OCI-LY1 (cell line): Measurements from ENCODE around the gene ZBTB20.

Experiments
- CTCF ChIP-seq: fragments of 200-600 bp; sonication (generic), shearing (Covaris generic); IDR thresholded peaks from 2 replicates; pipeline ENCODE4 v1.5.1; 2017; ENCODE audit warnings: mild to moderate bottlenecking, antibody characterized with exemption, low read length, moderate library complexity, mixed read lengths
- EZH2 ChIP-seq: fragments of 200-600 bp; sonication (generic), shearing (Covaris generic); IDR thresholded peaks from 2 replicates; pipeline ENCODE4 v1.8.0; 2017; ENCODE audit warnings: borderline replicate concordance, mixed run types, mild to moderate bottlenecking, antibody characterized with exemption, low read length, moderate library complexity, mixed read lengths

- TF ChIP-seq CTCF (no peak), EZH2 (no peak)
Measured at GRCh38 chr3:114857299-114857701, 289.8 kb downstream of the ZBTB20 start.
